K562 (cell line): ENCODE results near the gene ECI1. TPM values are rescaled to one million over a fixed set of nuclear protein-coding genes. Genes with fewer than 3 reads are reported as not detected.

Experiments used
- ATAC-seq: fragments of 200-7000 bp; cut with Tn5 transposase; 3 replicates; pipeline ENCODE4 v1.9.1; 2020; ENCODE audit warnings: moderate library complexity
- BruUV-seq: library from RNA; stranded (reverse); fragments of 400-500 nt; replicated peaks from 2 replicates; lab custom pipeline; 2021; lab: Mats Ljungman, UMichigan
- CTCF ChIA-PET: fragments of 300-600 bp; formaldehyde crosslinking; extraction: SDS; loops from one replicate; lab custom pipeline; 2021; ENCODE audit warnings: low intra/inter-chr PET ratio; lab: Yijun Ruan, JAX
- POLR2A ChIA-PET: fragments of 300-600, 350-650 bp; sonication (Branson Sonifier 250); formaldehyde crosslinking; extraction: SDS; loops from one replicate; lab custom pipeline; 2021; ENCODE audit warnings: antibody characterized with exemption, inconsistent platforms; lab: Yijun Ruan, JAX
- DNase-seq, 4 experiments: peaks; one replicate each; pipeline versions ENCODE4 v3.0.0 to v3.0.0-alpha.2; 2011 to 2018; ENCODE audit warnings: low spot score in 3 of 4, mixed read lengths in 3 of 4; ENCODE audit errors: extremely low read depth in 1 of 4
- FAIRE-seq: peaks from 2 replicates; lab custom pipeline; 2011; peaks lifted over from hg19 to GRCh38; lab: Jason Lieb, UNC
- H2AFZ ChIP-seq: 2 replicates; pipeline ENCODE4 v1.6.0; 2011; ENCODE audit warnings: low read depth, low read length, control low read depth, inconsistent platforms
- H3K27ac ChIP-seq: fragments of 200-600 bp; 3 replicates; pipeline ENCODE4 v1.8.0; 2011; ENCODE audit warnings: low read depth, mild to moderate bottlenecking, control low read depth, inconsistent platforms, low read length, moderate library complexity, mixed read lengths; ENCODE audit errors: extremely low read depth
- H3K27me3 ChIP-seq, 2 experiments: fragments of 300-600 bp in 1 of 2; 2 replicates in 1 of 2; 3 replicates in 1 of 2; pipeline versions ENCODE4 v1.6.0 to v1.8.0; 2011; ENCODE audit warnings: inconsistent platforms in 2 of 2, low read length in 2 of 2, mild to moderate bottlenecking in 1 of 2, mixed read lengths in 1 of 2, moderate library complexity in 1 of 2; ENCODE audit not compliant: control insufficient read depth in 2 of 2, insufficient read depth in 2 of 2
- H3K36me3 ChIP-seq: fragments of 300-600 bp; 3 replicates; pipeline ENCODE4 v1.8.0; 2011; ENCODE audit warnings: mild to moderate bottlenecking, low read length, inconsistent platforms; ENCODE audit not compliant: control insufficient read depth, insufficient read depth
- H3K4me1 ChIP-seq, 2 experiments: fragments of 200-600 bp in 1 of 2; replicated peaks in 1 of 2; 2 replicates in 1 of 2; 3 replicates in 1 of 2; pipeline versions ENCODE4 v1.5.1 to v1.8.0; 2011; ENCODE audit warnings: inconsistent platforms in 2 of 2, low read length in 2 of 2, mild to moderate bottlenecking in 1 of 2, mixed read lengths in 1 of 2, moderate library complexity in 1 of 2; ENCODE audit not compliant: control insufficient read depth in 2 of 2, insufficient read depth in 2 of 2
- H3K4me2 ChIP-seq: 2 replicates; pipeline ENCODE4 v1.6.1; 2011; ENCODE audit warnings: low read length, control low read depth, inconsistent platforms, mixed read lengths; ENCODE audit not compliant: insufficient read depth
- H3K4me3 ChIP-seq: fragments of 200-600 bp; sonication (generic), shearing (Covaris generic); 2 replicates; pipeline ENCODE4 v1.5.1; 2016; ENCODE audit warnings: control low read depth, inconsistent platforms
- H3K79me2 ChIP-seq: fragments of 200-600 bp; 3 replicates; pipeline ENCODE4 v1.8.0; 2011; ENCODE audit warnings: low read length, inconsistent platforms; ENCODE audit not compliant: control insufficient read depth, insufficient read depth
- H3K9ac ChIP-seq, 2 experiments: 2 replicates each; pipeline versions ENCODE4 v1.6.0 to v1.6.1; 2011; ENCODE audit warnings: low read depth in 2 of 2, low read length in 2 of 2, control low read depth in 1 of 2, inconsistent platforms in 1 of 2, mild to moderate bottlenecking in 1 of 2, mixed read lengths in 1 of 2; ENCODE audit not compliant: insufficient read depth in 1 of 2
- H3K9me1 ChIP-seq: one replicate; pipeline ENCODE4 v1.6.0; 2011; ENCODE audit warnings: inconsistent platforms, mild to moderate bottlenecking, low read length, moderate library complexity; ENCODE audit not compliant: control insufficient read depth, insufficient read depth
- H3K9me3 ChIP-seq: replicated peaks from 2 replicates; pipeline ENCODE4 v1.5.1; 2011; ENCODE audit warnings: low read depth, low read length, inconsistent platforms; ENCODE audit not compliant: control insufficient read depth, insufficient read depth
- H4K20me1 ChIP-seq: replicated peaks from 2 replicates; pipeline ENCODE4 v1.6.1; 2011; ENCODE audit warnings: low read length, inconsistent platforms, mixed read lengths; ENCODE audit not compliant: control insufficient read depth, insufficient read depth
- ARID1B ChIP-seq: fragments of 450-650 bp; IDR thresholded peaks from 2 replicates; pipeline ENCODE4 v1.6.1; 2016; ENCODE audit warnings: antibody characterized with exemption, mild to moderate bottlenecking, inconsistent platforms
- ATF4 ChIP-seq: fragments of 450-650 bp; formaldehyde crosslinking; IDR thresholded peaks from 2 replicates; pipeline ENCODE4 v1.4.0; 2022; ENCODE audit warnings: mild to moderate bottlenecking, moderate library complexity
- BCOR ChIP-seq: fragments of 450-650 bp; IDR thresholded peaks from 2 replicates; pipeline ENCODE4 v1.6.1; 2016
- FOXK2 ChIP-seq, 2 experiments: fragments of 450-650 bp; IDR thresholded peaks in 1 of 2; conservative IDR thresholded peaks in 1 of 2; 2 replicates each; pipeline ENCODE4 v1.6.1; 2016; ENCODE audit warnings: low read depth in 2 of 2, mild to moderate bottlenecking in 1 of 2
- NBN ChIP-seq: fragments of 450-650 bp; IDR thresholded peaks from 2 replicates; pipeline ENCODE4 v1.6.1; 2016; ENCODE audit warnings: low read depth, mild to moderate bottlenecking
- SLC30A9 ChIP-seq: fragments of 250-450 bp; sonication (Bioruptor Pico); IDR thresholded peaks from 2 replicates; pipeline ENCODE4 v1.8.0; 2022; ENCODE audit warnings: mild to moderate bottlenecking, moderate library complexity
- TAL1 ChIP-seq: fragments of 450-650 bp; IDR thresholded peaks from 2 replicates; pipeline ENCODE4 v1.6.1; 2016; ENCODE audit warnings: mild to moderate bottlenecking
- THRAP3 ChIP-seq: fragments of 450-650 bp; IDR thresholded peaks from 2 replicates; pipeline ENCODE4 v1.6.1; 2016; ENCODE audit warnings: mild to moderate bottlenecking, inconsistent platforms, borderline replicate concordance
- TOE1 ChIP-seq, 2 experiments: fragments of 450-650 bp in 1 of 2; sonication (generic) in 1 of 2; formaldehyde crosslinking in 1 of 2; IDR thresholded peaks; 2 replicates each; pipeline versions ENCODE4 v1.7.1 to v1.8.0; 2016 to 2022; ENCODE audit warnings: borderline replicate concordance in 2 of 2, mild to moderate bottlenecking in 2 of 2, antibody characterized with exemption in 1 of 2, inconsistent platforms in 1 of 2, low read depth in 1 of 2, missing genetic modification reagents in 1 of 2, moderate library complexity in 1 of 2
- ZC3H8 ChIP-seq: fragments of 450-650 bp; IDR thresholded peaks from 2 replicates; pipeline ENCODE4 v1.6.1; 2017
- ZKSCAN3 ChIP-seq: fragments of 250-450 bp; sonication (Bioruptor Pico); IDR thresholded peaks from 2 replicates; pipeline ENCODE4 v1.4.0; 2020
- ZNF184 ChIP-seq: sonication (generic); formaldehyde crosslinking; IDR thresholded peaks from 2 replicates; pipeline ENCODE4 v1.5.0; 2020; ENCODE audit warnings: missing genetic modification reagents
- ZNF274 ChIP-seq: IDR thresholded peaks from 2 replicates; pipeline ENCODE4 v1.6.1; 2011; ENCODE audit warnings: low read depth, mild to moderate bottlenecking, low read length, moderate library complexity, borderline replicate concordance
- ZNF41 ChIP-seq: fragments of 250-450 bp; sonication (Bioruptor Pico); conservative IDR thresholded peaks from 2 replicates; pipeline ENCODE4 v1.4.0; 2020; ENCODE audit warnings: mild to moderate bottlenecking
- whole genome bisulfite sequencing: fragments of 100-300 bp; shearing (Covaris generic); methylation state at CpG from one replicate; pipeline ENCODE4 v1.1.6; 2016; ENCODE audit warnings: low coverage, mixed read lengths; ENCODE audit not compliant: insufficient coverage; ENCODE audit errors: missing lambda C conversion rate; 5-methylcytosine and 5-hydroxymethylcytosine counted together
- in situ Hi-C: fragments of 300-500 bp; cut with MboI; formaldehyde crosslinking; loops from 4 replicates; pipeline ENCODE4 v1.15.0; 2018; ENCODE audit warnings: inconsistent platforms, mixed read lengths
- intact Hi-C: fragments of 100-400 bp; cut with micrococcal nuclease; formaldehyde crosslinking; loops from 2 replicates; pipeline ENCODE4 v1.14.2; 2022
- polyA plus RNA-seq, 8 experiments: library from polyadenylated mRNA; depleted of rRNA in 4 of 8; stranded (reverse) in 5 of 8; unstranded in 3 of 8; fragments of >200 nt; fragmentation: Nextera tagmentation in 2 of 8; fragmentation: Illumina TruSeq in 1 of 8; extraction: Ambion mirVana in 2 of 8; extraction: Trizol in 1 of 8; gene quantifications; 2 replicates each; pipeline versions ENCODE4 v1.2.1 to v1.2.3, GENCODE V29; 2011 to 2014; ENCODE audit warnings: inconsistent platforms in 1 of 8, missing spikeins in 1 of 8
- total RNA-seq, 7 experiments: library from RNA; depleted of rRNA in 6 of 7; stranded (reverse); fragments of >200 nt in 6 of 7; fragmentation: Illumina TruSeq in 2 of 7; extraction: Trizol in 2 of 7; gene quantifications; 2 replicates each; pipeline versions ENCODE4 v1.2.1 to v1.2.3, GENCODE V29; 2011 to 2021; ENCODE audit warnings: low replicate concordance in 1 of 7
- TF ChIP-seq, protein P1 (sequence below): sonication (generic); formaldehyde crosslinking; IDR thresholded peaks from 2 replicates; pipeline ENCODE4 v1.8.0; 2022; ENCODE audit warnings: missing genetic modification reagents, mild to moderate bottlenecking, borderline replicate concordance
- TF ChIP-seq, protein P2 (sequence below): fragments of 250-450 bp; sonication (Bioruptor Pico); IDR thresholded peaks from 2 replicates; pipeline ENCODE4 v1.5.0; 2021; ENCODE audit warnings: mild to moderate bottlenecking, borderline replicate concordance

Gene ECI1
- total and polyA plus RNA-seq, 9 of the 15 experiments (the other 6 are each of a cell fraction or from before 2014, with no cell fraction given): 4.7 to 189 (median 54.0) TPM

DNA sequence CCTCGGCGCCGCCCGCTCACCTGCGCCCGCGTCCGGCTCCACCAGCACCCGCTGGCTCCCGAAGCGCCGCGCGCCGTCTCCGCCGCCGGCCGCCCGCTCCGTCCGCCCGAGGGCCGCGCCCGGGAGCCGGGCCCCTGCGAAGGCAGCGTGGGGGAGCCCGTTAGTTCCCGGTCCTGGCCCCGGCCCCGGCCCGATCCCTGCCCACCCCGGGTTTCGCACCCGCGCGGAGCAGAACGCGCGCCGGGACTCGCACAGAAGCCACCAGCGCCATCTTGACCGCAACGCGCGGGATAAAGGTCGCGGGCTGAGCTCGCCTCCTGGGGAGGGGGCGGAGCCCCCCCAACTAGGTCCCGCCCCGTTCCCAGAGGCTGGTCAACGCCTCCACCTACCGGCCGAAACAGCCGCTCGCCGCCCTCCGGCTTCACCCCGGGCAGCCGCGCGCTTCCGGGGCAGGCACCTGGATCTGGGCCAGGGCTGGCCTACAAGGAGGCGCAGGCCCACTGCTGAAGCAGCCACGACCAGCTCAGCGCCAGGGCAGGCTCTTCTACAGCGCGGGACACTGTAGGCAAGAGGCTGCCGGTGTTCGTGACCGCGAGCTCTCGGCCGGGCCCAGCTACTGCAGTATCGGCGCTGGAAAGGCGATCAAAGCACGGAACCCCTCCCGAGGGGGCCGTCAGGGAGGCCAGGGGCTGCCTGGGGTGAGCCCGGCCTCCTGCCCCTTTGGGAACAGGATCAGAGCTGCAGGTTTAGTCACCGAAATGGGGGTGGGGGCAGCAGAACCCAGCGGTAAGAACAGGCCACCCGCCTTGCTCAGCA, at the start of gene ECI1 (continued):
- TF ChIP-seq, protein P1, sequence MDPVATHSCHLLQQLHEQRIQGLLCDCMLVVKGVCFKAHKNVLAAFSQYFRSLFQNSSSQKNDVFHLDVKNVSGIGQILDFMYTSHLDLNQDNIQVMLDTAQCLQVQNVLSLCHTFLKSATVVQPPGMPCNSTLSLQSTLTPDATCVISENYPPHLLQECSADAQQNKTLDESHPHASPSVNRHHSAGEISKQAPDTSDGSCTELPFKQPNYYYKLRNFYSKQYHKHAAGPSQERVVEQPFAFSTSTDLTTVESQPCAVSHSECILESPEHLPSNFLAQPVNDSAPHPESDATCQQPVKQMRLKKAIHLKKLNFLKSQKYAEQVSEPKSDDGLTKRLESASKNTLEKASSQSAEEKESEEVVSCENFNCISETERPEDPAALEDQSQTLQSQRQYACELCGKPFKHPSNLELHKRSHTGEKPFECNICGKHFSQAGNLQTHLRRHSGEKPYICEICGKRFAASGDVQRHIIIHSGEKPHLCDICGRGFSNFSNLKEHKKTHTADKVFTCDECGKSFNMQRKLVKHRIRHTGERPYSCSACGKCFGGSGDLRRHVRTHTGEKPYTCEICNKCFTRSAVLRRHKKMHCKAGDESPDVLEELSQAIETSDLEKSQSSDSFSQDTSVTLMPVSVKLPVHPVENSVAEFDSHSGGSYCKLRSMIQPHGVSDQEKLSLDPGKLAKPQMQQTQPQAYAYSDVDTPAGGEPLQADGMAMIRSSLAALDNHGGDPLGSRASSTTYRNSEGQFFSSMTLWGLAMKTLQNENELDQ (CRISPR knock-in tag): no peak

GRCh38 chr16:2299915-2300192, 48.5 kb upstream of the ECI1 start:
- CTCF ChIA-PET: no interaction called here
- FAIRE-seq: no peak
- intact Hi-C loops: no loop called here
- TF ChIP-seq ZNF274: no peak
- no peak for TF ChIP-seq TOE1 (IDR thresholded peaks at IDR 0.05; ENCODE audit: borderline replicate concordance)
- no peak for TF ChIP-seq TOE1 (CRISPR knock-in tag; IDR thresholded peaks at IDR 0.05; ENCODE audit: borderline replicate concordance, low read depth)
- no peak for TF ChIP-seq FOXK2 (conservative IDR thresholded peaks at IDR 0.05 in 1 of 2, IDR thresholded peaks at IDR 0.05 in 1 of 2; ENCODE audit: low read depth in 2 of 2)
- no peak for TF ChIP-seq ZKSCAN3 (CRISPR knock-in tag)
- TF ChIP-seq ZNF41 (CRISPR knock-in tag): no peak
- TF ChIP-seq ARID1B: no peak
- no peak for TF ChIP-seq TAL1
- TF ChIP-seq ATF4 (CRISPR knock-in tag): no peak
- no peak for TF ChIP-seq ZC3H8
- no peak for TF ChIP-seq NBN
- TF ChIP-seq ZNF184 (CRISPR knock-in tag): no peak
- TF ChIP-seq BCOR: no peak
- TF ChIP-seq THRAP3: no peak
- TF ChIP-seq, protein P2, sequence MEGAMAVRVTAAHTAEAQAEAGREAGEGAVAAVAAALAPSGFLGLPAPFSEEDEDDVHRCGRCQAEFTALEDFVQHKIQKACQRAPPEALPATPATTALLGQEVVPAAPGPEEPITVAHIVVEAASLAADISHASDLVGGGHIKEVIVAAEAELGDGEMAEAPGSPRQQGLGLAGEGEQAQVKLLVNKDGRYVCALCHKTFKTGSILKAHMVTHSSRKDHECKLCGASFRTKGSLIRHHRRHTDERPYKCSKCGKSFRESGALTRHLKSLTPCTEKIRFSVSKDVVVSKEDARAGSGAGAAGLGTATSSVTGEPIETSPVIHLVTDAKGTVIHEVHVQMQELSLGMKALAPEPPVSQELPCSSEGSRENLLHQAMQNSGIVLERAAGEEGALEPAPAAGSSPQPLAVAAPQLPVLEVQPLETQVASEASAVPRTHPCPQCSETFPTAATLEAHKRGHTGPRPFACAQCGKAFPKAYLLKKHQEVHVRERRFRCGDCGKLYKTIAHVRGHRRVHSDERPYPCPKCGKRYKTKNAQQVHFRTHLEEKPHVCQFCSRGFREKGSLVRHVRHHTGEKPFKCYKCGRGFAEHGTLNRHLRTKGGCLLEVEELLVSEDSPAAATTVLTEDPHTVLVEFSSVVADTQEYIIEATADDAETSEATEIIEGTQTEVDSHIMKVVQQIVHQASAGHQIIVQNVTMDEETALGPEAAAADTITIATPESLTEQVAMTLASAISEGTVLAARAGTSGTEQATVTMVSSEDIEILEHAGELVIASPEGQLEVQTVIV (CRISPR knock-in tag): no peak
- no peak for TF ChIP-seq SLC30A9 (CRISPR knock-in tag)

More at GRCh38 chr16:2299915-2300192, 48.5 kb upstream of the ECI1 start:
- Histone ChIP-seq H3K27me3 (no peaks in the 10 kb centered on the region), H3K4me1 (peaks cover 6 to 24% of the 10 kb centered on the region in 2 experiments; a peak in 4 of 5 replicates), H3K36me3 (peaks cover 33% of the 10 kb centered on the region; the same call in 2 of the 3 replicates), H3K9me1 (no peaks in the 10 kb centered on the region), H3K9ac (0 out of 4 replicates have a peak overlapping the region, but pooled peaks of 1 of the 2 experiments have one; percentile 11), H2AFZ (no peak overlapping the region), H3K4me2 (no peak overlapping the region), H4K20me1 (no peaks in the 10 kb centered on the region; the same call in 1 of the 2 replicates), H3K9me3 (no peaks in the 10 kb centered on the region), H3K79me2 (no peaks in the 10 kb centered on the region), H3K4me3 (no peak overlapping the region), H3K27ac (no peak overlapping the region)
- in situ Hi-C loops: no loop called here
- DNase-seq (no peak), ATAC-seq (no peak)
- BruUV-seq: no TSS peak
- POLR2A ChIA-PET: no interaction called here
- 54% methylated on average over 6 of the region's 10 CpGs for WGBS
